ENCODE measurements around the gene LIPI. TPM values are rescaled to one million over a fixed set of nuclear protein-coding genes. Genes with fewer than 3 reads are reported as not detected.

Gene LIPI
- total RNA-seq, 2 experiments from 2014 or later = not detected

GRCh38 chr21:14120091-14120734 is 90.5 kb downstream of the LIPI start:
- peak overlapping the region; percentile 13 for H3K27ac ChIP-seq (ENCODE audit: low read depth, low read length, poor library complexity, severe bottlenecking)
- H3K79me2 ChIP-seq (ENCODE audit: insufficient read depth, low read depth, low read length) = no peaks in the 10 kb centered on the region
- ChIA-PET CTCF (ENCODE audit: unreplicated experiment) (interaction anchor here (0.6 kb wide), 1 partner anchor 109 kb away, joined by 3 read pairs; no protein-coding TSS in a partner anchor), POLR2A (no interaction called here)
- H3K36me3 ChIP-seq (ENCODE audit: insufficient read depth, low read length) = no peaks in the 10 kb centered on the region
- no peak overlapping the region for H2AFZ ChIP-seq (ENCODE audit: low read length)
- peaks cover 24% of the 10 kb centered on the region for H3K4me1 ChIP-seq (ENCODE audit: insufficient read depth, low read length, poor library complexity, severe bottlenecking)
- H3K4me2 ChIP-seq (ENCODE audit: low read length) = peak overlapping the region; percentile 17
- no peaks in the 10 kb centered on the region for H4K20me1 ChIP-seq (ENCODE audit: insufficient read depth, low read length)
- no peak overlapping the region for H3K4me3 ChIP-seq (ENCODE audit: low read depth, low read length, poor library complexity, severe bottlenecking)
- no TSS peak for BruUV-seq (replicated peaks)
- intact Hi-C loops (cut with micrococcal nuclease; ENCODE audit: unreplicated experiment) = no loop called here
- no peaks in the 10 kb centered on the region for H3K9me2 ChIP-seq (ENCODE audit: insufficient read depth, low read length)
- DNase-seq (ENCODE audit: low spot score) = peak; percentile 57
- H3K9me3 ChIP-seq (ENCODE audit: low read length) = no peaks in the 10 kb centered on the region
- peak; percentile 95 for TF ChIP-seq CTCF (conservative IDR thresholded peaks at IDR 0.05; ENCODE audit: low read length)
- TF ChIP-seq EZH2phosphoT487 (IDR thresholded peaks at IDR 0.05; ENCODE audit: borderline replicate concordance, low read depth, low read length) = no peak

DNA sequence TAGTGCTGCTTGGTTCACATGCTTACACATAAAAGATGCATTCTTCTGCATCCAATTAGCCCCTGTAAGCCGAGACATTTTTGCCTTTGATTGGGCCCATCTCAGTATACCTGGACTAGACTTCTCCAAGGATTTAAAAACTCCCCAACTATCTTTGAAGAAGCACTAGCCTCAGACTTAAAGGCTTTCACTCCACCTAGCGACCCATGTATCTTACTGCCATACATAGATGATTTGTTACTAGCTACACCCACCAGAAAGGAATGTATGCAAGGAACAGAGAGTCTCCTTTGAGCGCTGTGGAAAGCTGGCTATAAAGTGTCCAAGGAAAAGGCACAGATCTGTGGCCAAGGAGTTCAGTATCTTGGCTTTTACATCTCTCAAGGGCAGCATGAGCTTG is 91.7 kb downstream of the LIPI start:
- ChIA-PET CTCF (ENCODE audit: unreplicated experiment) (interaction anchor here (0.6 kb wide), 1 partner anchor 19 kb away, joined by 4 read pairs; no protein-coding TSS in a partner anchor), POLR2A (interaction anchor here (0.6 kb wide), 1 partner anchor 16 kb away, joined by 4 read pairs; no protein-coding TSS in a partner anchor)
- H3K4me1 ChIP-seq (ENCODE audit: insufficient read depth, low read length, poor library complexity, severe bottlenecking) = peaks cover 24% of the 10 kb centered on the region
- H3K27ac ChIP-seq (ENCODE audit: low read depth, low read length, poor library complexity, severe bottlenecking) = no peak overlapping the region
- TF ChIP-seq CTCF (conservative IDR thresholded peaks at IDR 0.05; ENCODE audit: low read length) = no peak
- TF ChIP-seq EZH2phosphoT487 (IDR thresholded peaks at IDR 0.05; ENCODE audit: borderline replicate concordance, low read depth, low read length) = no peak
- no peaks in the 10 kb centered on the region for H3K9me2 ChIP-seq (ENCODE audit: insufficient read depth, low read length)
- no TSS peak for BruUV-seq (replicated peaks)
- no peak overlapping the region for H2AFZ ChIP-seq (ENCODE audit: low read length)
- H3K9me3 ChIP-seq (ENCODE audit: low read length) = no peaks in the 10 kb centered on the region
- H3K4me3 ChIP-seq (ENCODE audit: low read depth, low read length, poor library complexity, severe bottlenecking) = no peak overlapping the region
- no peak for DNase-seq (ENCODE audit: low spot score)
- H3K36me3 ChIP-seq (ENCODE audit: insufficient read depth, low read length) = no peaks in the 10 kb centered on the region
- no peaks in the 10 kb centered on the region for H3K79me2 ChIP-seq (ENCODE audit: insufficient read depth, low read depth, low read length)
- no peaks in the 10 kb centered on the region for H4K20me1 ChIP-seq (ENCODE audit: insufficient read depth, low read length)
- H3K4me2 ChIP-seq (ENCODE audit: low read length) = no peak overlapping the region
- intact Hi-C loops (cut with micrococcal nuclease; ENCODE audit: unreplicated experiment) = no loop called here

DNA sequence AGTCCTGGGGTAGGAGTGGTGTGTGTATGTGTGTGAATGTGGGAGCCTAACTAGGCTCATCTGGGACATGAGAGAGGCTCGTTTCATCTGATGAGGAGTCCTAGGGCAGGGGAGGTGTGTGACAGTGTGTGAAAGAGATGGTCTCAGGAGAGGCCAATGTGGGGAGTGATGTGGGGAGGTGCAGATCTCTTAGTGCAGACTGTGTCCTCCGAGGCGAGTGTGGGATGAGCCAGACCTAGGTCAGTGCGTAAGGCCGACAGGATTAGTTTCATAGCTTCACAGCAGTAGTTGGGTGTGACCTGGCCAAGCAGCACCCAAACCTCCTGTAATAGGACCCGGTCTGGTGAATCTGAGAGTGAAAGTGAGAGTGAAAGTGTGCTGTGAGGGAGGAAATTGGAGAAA is 94.7 kb downstream of the LIPI start:
- TF ChIP-seq CTCF (conservative IDR thresholded peaks at IDR 0.05; ENCODE audit: low read length) = no peak
- no peak for TF ChIP-seq EZH2phosphoT487 (IDR thresholded peaks at IDR 0.05; ENCODE audit: borderline replicate concordance, low read depth, low read length)
- Histone ChIP-seq H3K4me3 (ENCODE audit: low read depth, low read length, poor library complexity, severe bottlenecking) (no peak overlapping the region), H4K20me1 (ENCODE audit: insufficient read depth, low read length) (no peaks in the 10 kb centered on the region), H3K9me3 (ENCODE audit: low read length) (no peaks in the 10 kb centered on the region), H3K9me2 (ENCODE audit: insufficient read depth, low read length) (no peaks in the 10 kb centered on the region), H3K27ac (ENCODE audit: low read depth, low read length, poor library complexity, severe bottlenecking) (no peak overlapping the region), H3K4me2 (ENCODE audit: low read length) (no peak overlapping the region), H3K4me1 (ENCODE audit: insufficient read depth, low read length, poor library complexity, severe bottlenecking) (peaks cover 11% of the 10 kb centered on the region), H3K79me2 (ENCODE audit: insufficient read depth, low read depth, low read length) (no peaks in the 10 kb centered on the region), H2AFZ (ENCODE audit: low read length) (no peak overlapping the region), H3K36me3 (ENCODE audit: insufficient read depth, low read length) (peaks cover 5% of the 10 kb centered on the region; the same call in 1 of the 2 replicates)
- intact Hi-C loops (cut with micrococcal nuclease; ENCODE audit: unreplicated experiment) = no loop called here
- POLR2A ChIA-PET = no interaction called here
- CTCF ChIA-PET (ENCODE audit: unreplicated experiment) = no interaction called here
- DNase-seq (ENCODE audit: low spot score) = no peak
- no TSS peak for BruUV-seq (replicated peaks)

Measured in OCI-LY7 (cell line).